Activated CD4-positive, alpha-beta T cell treated with anti-CD3 and anti-CD28 coated beads, Interleukin-2, amount 50 U/mL, for 48 hours (primary cell): ENCODE results near the gene POGLUT2.

Experiments used
- DNase-seq, 2 experiments: peaks; one replicate each; pipeline ENCODE4 v3.0.0-alpha.2; 2020

POGLUT2 gene

GRCh38 chr13:102761071-102761470 is 37.7 kb downstream of the POGLUT2 start:
- no peak for DNase-seq

GRCh38 chr13:102758842-102759241 is 39.9 kb downstream of the POGLUT2 start:
- DNase-seq = no peak

GRCh38 chr13:102757006-102757405 is 41.8 kb downstream of the POGLUT2 start:
- DNase-seq = no peak

- DNase-seq = no peak
Measured at GRCh38 chr13:102751886-102752285, 46.9 kb downstream of the POGLUT2 start.

- no peak for DNase-seq
Measured at GRCh38 chr13:102742506-102742905, 56.3 kb downstream of the POGLUT2 start.

GRCh38 chr13:102742101-102742500 is 56.7 kb downstream of the POGLUT2 start:
- no peak for DNase-seq
